Neural cell (in vitro differentiated cells): Measurements from ENCODE around the gene LHX2.

Source experiments
- CTCF ChIP-seq: fragments of 450-650 bp; IDR thresholded peaks from 2 replicates; pipeline ENCODE4 v1.5.1; 2014; ENCODE audit warnings: antibody characterized with exemption, mild to moderate bottlenecking, moderate library complexity; ENCODE audit not compliant: poor library complexity, severe bottlenecking
- EP300 ChIP-seq: fragments of 450-650 bp; conservative IDR thresholded peaks from 2 replicates; pipeline ENCODE4 v1.6.1; 2014; ENCODE audit warnings: antibody characterized with exemption, mild to moderate bottlenecking, moderate library complexity; ENCODE audit not compliant: poor library complexity, severe bottlenecking
- EZH2 ChIP-seq: fragments of 200-600, 300-800 bp; shearing (Covaris generic), sonication (generic); IDR thresholded peaks from 2 replicates; pipeline ENCODE4 v1.6.1; 2014; ENCODE audit warnings: antibody characterized with exemption, low read length, borderline replicate concordance, mild to moderate bottlenecking; ENCODE audit not compliant: insufficient read depth, poor library complexity, severe bottlenecking
- RAD21 ChIP-seq: fragments of 450-650 bp; conservative IDR thresholded peaks from 2 replicates; pipeline ENCODE4 v1.6.1; 2014; ENCODE audit warnings: antibody characterized with exemption, mild to moderate bottlenecking, moderate library complexity
- REST ChIP-seq: IDR thresholded peaks from 2 replicates; pipeline ENCODE4 v1.6.1; 2012; ENCODE audit warnings: borderline replicate concordance

GRCh38 chr9:124018730-124019697 is 7.4 kb downstream of the LHX2 start:
- TF ChIP-seq CTCF (no peak), EZH2 (no peak), EP300 (no peak), RAD21 (no peak), REST (no peak)
